HepG2 (cell line): ENCODE data around the gene SPOP. TPM values are rescaled to one million over a fixed set of nuclear protein-coding genes. Genes with fewer than 3 reads are reported as not detected.

Experiments
- ADNP ChIP-seq: sonication (generic); formaldehyde crosslinking; IDR thresholded peaks from 2 replicates; pipeline ENCODE4 v1.4.0; 2020; ENCODE audit warnings: missing genetic modification reagents
- AKAP8 ChIP-seq: sonication (generic); formaldehyde crosslinking; IDR thresholded peaks from 2 replicates; pipeline ENCODE4 v1.5.1; 2020; ENCODE audit warnings: mild to moderate bottlenecking, missing genetic modification reagents
- ARNTL ChIP-seq: sonication (generic); formaldehyde crosslinking; IDR thresholded peaks from 2 replicates; pipeline ENCODE4 v1.4.0; 2020; ENCODE audit warnings: mild to moderate bottlenecking, missing genetic modification reagents
- ASH2L ChIP-seq: fragments of 300-600, 200-600 bp; sonication (generic); IDR thresholded peaks from 2 replicates; pipeline ENCODE4 v1.7.0; 2017; ENCODE audit warnings: low read depth, mild to moderate bottlenecking, moderate library complexity, mixed read lengths, low read length; ENCODE audit not compliant: insufficient read length
- EZH2 ChIP-seq: conservative IDR thresholded peaks from 2 replicates; pipeline ENCODE4 v1.6.1; 2012; ENCODE audit warnings: mild to moderate bottlenecking, low read depth, low read length, moderate library complexity
- FOXM1 ChIP-seq: sonication (generic); formaldehyde crosslinking; IDR thresholded peaks from 2 replicates; pipeline ENCODE4 v1.5.0; 2020; ENCODE audit warnings: missing genetic modification reagents
- HOXA3 ChIP-seq: sonication (generic); formaldehyde crosslinking; IDR thresholded peaks from 2 replicates; pipeline ENCODE4 v1.5.0; 2020; ENCODE audit warnings: missing genetic modification reagents
- MAF1 ChIP-seq: sonication (generic); formaldehyde crosslinking; IDR thresholded peaks from 2 replicates; pipeline ENCODE4 v1.5.0; 2020; ENCODE audit warnings: missing genetic modification reagents, borderline replicate concordance
- NBN ChIP-seq: fragments of 450-650 bp; conservative IDR thresholded peaks from 2 replicates; pipeline ENCODE4 v1.6.1; 2017
- NFE2 ChIP-seq: sonication (generic); formaldehyde crosslinking; IDR thresholded peaks from 2 replicates; pipeline ENCODE4 v1.4.0; 2020; ENCODE audit warnings: missing genetic modification reagents
- NR2F6 ChIP-seq, 2 experiments: IDR thresholded peaks; 2 replicates each; pipeline ENCODE4 v1.6.1; 2016; ENCODE audit warnings: antibody characterized with exemption in 1 of 2, mild to moderate bottlenecking in 1 of 2
- STAT6 ChIP-seq: sonication (generic); formaldehyde crosslinking; IDR thresholded peaks from 2 replicates; pipeline ENCODE4 v1.4.0; 2020; ENCODE audit warnings: missing genetic modification reagents, mild to moderate bottlenecking, borderline replicate concordance
- TCF7L2 ChIP-seq: IDR thresholded peaks from 2 replicates; pipeline ENCODE4 v1.6.1; 2011; ENCODE audit warnings: mild to moderate bottlenecking, low read depth, low read length, moderate library complexity
- ZBTB46 ChIP-seq: sonication (generic); formaldehyde crosslinking; IDR thresholded peaks from 2 replicates; pipeline ENCODE4 v1.4.0; 2020; ENCODE audit warnings: mild to moderate bottlenecking, missing genetic modification reagents, borderline replicate concordance
- ZC3H4 ChIP-seq: sonication (generic); formaldehyde crosslinking; IDR thresholded peaks from 2 replicates; pipeline ENCODE4 v1.4.0; 2020; ENCODE audit warnings: missing genetic modification reagents, borderline replicate concordance
- ZFP36 ChIP-seq: fragments of 150-350 bp; IDR thresholded peaks from 2 replicates; pipeline ENCODE4 v1.6.1; 2018; ENCODE audit warnings: borderline replicate concordance, low read length, low read depth; ENCODE audit not compliant: partially characterized antibody
- ZFP41 ChIP-seq: sonication (generic); formaldehyde crosslinking; IDR thresholded peaks from 2 replicates; pipeline ENCODE4 v1.4.0; 2020; ENCODE audit warnings: mild to moderate bottlenecking, missing genetic modification reagents, borderline replicate concordance
- ZNF232 ChIP-seq: sonication (generic); formaldehyde crosslinking; IDR thresholded peaks from 2 replicates; pipeline ENCODE4 v1.4.0; 2020; ENCODE audit warnings: missing genetic modification reagents, borderline replicate concordance
- ZNF235 ChIP-seq: sonication (generic); formaldehyde crosslinking; IDR thresholded peaks from 2 replicates; pipeline ENCODE4 v1.8.1; 2023; ENCODE audit warnings: mild to moderate bottlenecking, missing genetic modification reagents, borderline replicate concordance
- ZNF350 ChIP-seq: sonication (generic); formaldehyde crosslinking; IDR thresholded peaks from 2 replicates; pipeline ENCODE4 v1.4.0; 2020; ENCODE audit warnings: mild to moderate bottlenecking, low read depth, missing genetic modification reagents, borderline replicate concordance
- ZNF691 ChIP-seq: sonication (generic); formaldehyde crosslinking; IDR thresholded peaks from 2 replicates; pipeline ENCODE4 v1.4.0; 2020; ENCODE audit warnings: missing genetic modification reagents, low read depth, mild to moderate bottlenecking, borderline replicate concordance
- ZNF775 ChIP-seq: sonication (generic); formaldehyde crosslinking; IDR thresholded peaks from 2 replicates; pipeline ENCODE4 v1.4.0; 2020; ENCODE audit warnings: missing genetic modification reagents, mild to moderate bottlenecking, moderate library complexity, borderline replicate concordance
- ZNF790 ChIP-seq: sonication (generic); formaldehyde crosslinking; IDR thresholded peaks from 2 replicates; pipeline ENCODE4 v1.8.0; 2022; ENCODE audit warnings: missing genetic modification reagents, mild to moderate bottlenecking, borderline replicate concordance
- ZNF816 ChIP-seq: sonication (generic); formaldehyde crosslinking; IDR thresholded peaks from 2 replicates; pipeline ENCODE4 v1.8.0; 2022; ENCODE audit warnings: missing genetic modification reagents, mild to moderate bottlenecking, borderline replicate concordance
- polyA plus RNA-seq, 8 experiments: library from polyadenylated mRNA; depleted of rRNA in 3 of 8; stranded (reverse) in 7 of 8; unstranded in 1 of 8; fragments of >200 nt; fragmentation: Illumina TruSeq in 4 of 8; extraction: Trizol in 4 of 8; gene quantifications; 2 replicates each; pipeline versions ENCODE4 v1.2.1 to v1.2.3, GENCODE V29; 2011 to 2016; ENCODE audit warnings: low read depth in 4 of 8, missing spikeins in 1 of 8, mixed read lengths in 1 of 8; ENCODE audit not compliant: insufficient read depth in 1 of 8
- total RNA-seq, 5 experiments: library from RNA; depleted of rRNA; stranded (reverse); fragments of >200 nt; fragmentation: Illumina TruSeq; extraction: Trizol; gene quantifications; 2 replicates each; pipeline ENCODE4 v1.2.3, GENCODE V29; 2016; ENCODE audit warnings: low read depth in 1 of 5

The SPOP gene
- total and polyA plus RNA-seq, 2 of the 13 experiments (the other 11 are each of a cell fraction or from before 2014, with no cell fraction given): 52.8 to 60.8 TPM

- TF ChIP-seq ZFP36: no peak
- no peak for TF ChIP-seq TCF7L2
- no peak for TF ChIP-seq ZNF235 (CRISPR knock-in tag)
- TF ChIP-seq HOXA3 (CRISPR knock-in tag): no peak; the same call in 1 of the 2 replicates
- TF ChIP-seq FOXM1 (CRISPR knock-in tag): no peak
- no peak for TF ChIP-seq AKAP8 (CRISPR knock-in tag)
- no peak for TF ChIP-seq ZNF775
- no peak for TF ChIP-seq ADNP (CRISPR knock-in tag)
- no peak for TF ChIP-seq NBN
- TF ChIP-seq ZFP41 (CRISPR knock-in tag): no peak
- peak; percentile 91 for TF ChIP-seq ASH2L
- peak; percentile 98 for TF ChIP-seq ZNF691
- no peak for TF ChIP-seq ZNF790 (CRISPR knock-in tag)
- no peak for TF ChIP-seq STAT6 (CRISPR knock-in tag)
- no peak for TF ChIP-seq ARNTL (CRISPR knock-in tag)
- TF ChIP-seq ZNF232 (CRISPR knock-in tag): no peak
- TF ChIP-seq ZC3H4: no peak; the same call in 1 of the 2 replicates
- TF ChIP-seq NR2F6 (IDR thresholded peaks at IDR 0.05): no peak
- TF ChIP-seq NR2F6 (CRISPR knock-in tag; IDR thresholded peaks at IDR 0.05): no peak
- TF ChIP-seq EZH2: no peak
- no peak for TF ChIP-seq MAF1 (CRISPR knock-in tag)
- no peak for TF ChIP-seq ZNF350 (CRISPR knock-in tag)
- TF ChIP-seq ZNF816 (CRISPR knock-in tag): no peak; the same call in 1 of the 2 replicates
- TF ChIP-seq NFE2 (CRISPR knock-in tag): no peak
- 0 out of 2 replicates have a peak, but pooled peaks have one; percentile 28 for TF ChIP-seq ZBTB46 (CRISPR knock-in tag)
Measured at GRCh38 chr17:49677134-49677932, 564 bp downstream of the SPOP start (continued).
